GM11168 (cell line): Measurements from ENCODE around the gene PCYT2.

Experiments used
- in situ Hi-C: fragments of 300-500 bp; cut with MboI; formaldehyde crosslinking; loops from one replicate; pipeline ENCODE4 v1.12.0; 2022; ENCODE audit warnings: low sequenced_read_pairs; ENCODE audit not compliant: unreplicated experiment

The PCYT2 gene

DNA sequence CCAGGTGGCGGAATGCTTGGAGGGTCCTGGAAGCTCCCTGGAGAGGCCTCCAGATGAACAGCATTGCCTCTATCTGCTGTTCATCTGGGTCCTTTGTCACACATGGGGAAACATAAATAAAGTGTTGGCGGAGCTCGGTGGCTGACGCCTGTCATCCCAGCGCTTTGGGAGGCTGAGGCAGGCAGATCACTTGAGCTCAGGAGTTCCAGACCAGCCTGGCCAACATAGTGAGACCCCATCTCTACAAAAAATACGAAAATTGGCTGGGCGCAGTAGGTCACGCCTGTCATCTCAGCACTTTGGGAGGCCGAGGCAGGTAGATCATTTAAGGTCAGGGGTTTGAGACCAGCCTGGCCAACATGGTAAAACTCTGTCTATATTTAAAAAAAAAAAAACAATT, 33.7 kb upstream of the PCYT2 start:
- in situ Hi-C loops: no loop called here

DNA sequence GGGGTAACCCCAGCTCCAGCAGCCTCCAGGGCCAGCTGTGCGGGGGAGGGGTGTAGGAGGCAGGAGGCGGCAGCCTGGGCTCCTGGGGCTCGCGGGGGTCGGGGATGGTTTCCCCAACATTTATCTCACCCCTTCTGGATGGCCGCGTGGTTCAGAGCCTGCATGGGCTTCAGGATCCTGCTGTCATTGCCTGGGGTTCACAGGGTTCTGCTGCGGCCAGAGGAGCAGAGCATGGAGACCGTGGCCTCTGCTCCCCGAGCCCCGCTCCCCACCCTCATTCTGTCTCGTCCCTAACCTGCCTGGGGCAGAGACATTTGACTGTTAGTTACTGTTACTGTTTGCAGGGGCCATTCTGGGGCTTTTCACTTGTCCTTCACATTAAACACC, 31.0 kb upstream of the PCYT2 start:
- in situ Hi-C loops: no loop called here

GRCh38 chr17:81941484-81942166, 30.4 kb upstream of the PCYT2 start:
- in situ Hi-C loops: no loop called here

GRCh38 chr17:81940538-81941483, 29.6 kb upstream of the PCYT2 start:
- in situ Hi-C loops: no loop called here

GRCh38 chr17:81939881-81940385, 28.7 kb upstream of the PCYT2 start:
- in situ Hi-C loops: no loop called here

GRCh38 chr17:81939218-81939617, 28.0 kb upstream of the PCYT2 start:
- in situ Hi-C loops: no loop called here

- in situ Hi-C loops: no loop called here
Measured at GRCh38 chr17:81935709-81936084, 24.5 kb upstream of the PCYT2 start.

DNA sequence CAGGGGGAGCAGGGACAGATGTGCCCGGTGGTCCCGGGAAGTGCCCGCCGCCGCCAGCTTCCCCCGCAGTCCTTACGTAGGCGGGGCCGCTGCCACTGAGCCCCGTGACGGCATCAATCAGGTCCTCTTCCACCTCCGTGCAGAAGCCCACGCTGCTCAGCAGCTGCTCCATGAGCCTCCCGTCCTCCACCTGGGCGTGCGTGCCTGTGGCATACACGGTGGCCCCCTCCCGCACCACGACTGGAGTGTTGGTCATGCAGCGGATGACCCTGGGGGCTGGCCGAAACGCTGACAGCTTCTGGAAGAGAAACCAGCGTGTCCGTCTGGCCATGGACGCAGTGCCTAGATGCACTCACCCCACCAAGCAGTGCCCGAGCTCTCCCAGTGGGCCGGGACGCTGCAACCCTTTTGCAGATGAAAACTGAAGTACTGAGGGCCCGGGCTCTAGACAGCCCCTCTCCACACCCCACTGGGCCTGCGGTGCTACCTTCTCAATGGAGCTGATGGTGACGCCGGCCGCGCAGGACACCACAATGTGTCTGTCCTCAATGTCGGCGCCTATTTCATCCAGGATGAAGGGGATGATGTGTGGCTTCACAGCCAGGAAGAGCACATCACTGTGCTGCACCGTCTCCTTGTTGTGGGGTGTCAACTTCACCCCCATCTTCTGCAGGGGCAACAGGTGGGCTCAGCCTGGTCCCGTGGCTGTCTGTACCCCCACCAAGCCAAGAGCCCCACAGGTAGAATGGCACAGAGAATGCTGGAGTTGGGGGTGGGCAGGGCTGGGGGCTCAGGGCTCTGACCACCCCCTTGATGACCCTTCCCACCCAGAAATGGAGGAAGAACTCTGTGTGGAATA, 23.9 kb upstream of the PCYT2 start:
- in situ Hi-C loops: no loop called here

- in situ Hi-C loops: no loop called here
Measured at GRCh38 chr17:81934098-81934757, 23.0 kb upstream of the PCYT2 start.

DNA sequence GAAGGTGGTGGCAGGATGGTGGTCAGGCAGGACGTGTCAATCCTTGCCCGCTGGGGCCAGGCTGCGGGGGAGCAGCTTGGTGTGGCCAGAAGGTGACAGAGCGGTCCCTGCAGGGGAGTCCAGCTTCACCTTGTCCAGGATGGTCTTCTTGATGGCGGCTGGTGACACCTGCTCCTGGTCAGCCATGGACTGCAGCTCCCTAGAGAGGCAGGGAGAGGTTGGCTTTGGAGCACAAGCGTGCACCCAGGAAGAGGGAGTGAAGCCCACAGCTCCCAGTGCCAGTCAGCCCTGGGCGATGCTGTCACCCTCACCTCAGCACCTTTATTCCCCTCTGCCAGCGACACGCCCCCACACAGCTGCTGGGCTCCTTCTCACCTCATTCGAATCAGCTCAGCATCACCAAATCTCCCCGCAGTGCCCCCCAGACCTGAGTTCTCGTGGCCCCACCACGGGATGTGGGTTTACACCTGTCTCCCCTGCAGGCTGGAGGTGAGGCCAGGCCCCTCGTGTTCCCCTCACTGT, 22.0 kb upstream of the PCYT2 start:
- in situ Hi-C loops: no loop called here

GRCh38 chr17:81932333-81932983, 21.3 kb upstream of the PCYT2 start:
- in situ Hi-C loops: no loop called here

DNA sequence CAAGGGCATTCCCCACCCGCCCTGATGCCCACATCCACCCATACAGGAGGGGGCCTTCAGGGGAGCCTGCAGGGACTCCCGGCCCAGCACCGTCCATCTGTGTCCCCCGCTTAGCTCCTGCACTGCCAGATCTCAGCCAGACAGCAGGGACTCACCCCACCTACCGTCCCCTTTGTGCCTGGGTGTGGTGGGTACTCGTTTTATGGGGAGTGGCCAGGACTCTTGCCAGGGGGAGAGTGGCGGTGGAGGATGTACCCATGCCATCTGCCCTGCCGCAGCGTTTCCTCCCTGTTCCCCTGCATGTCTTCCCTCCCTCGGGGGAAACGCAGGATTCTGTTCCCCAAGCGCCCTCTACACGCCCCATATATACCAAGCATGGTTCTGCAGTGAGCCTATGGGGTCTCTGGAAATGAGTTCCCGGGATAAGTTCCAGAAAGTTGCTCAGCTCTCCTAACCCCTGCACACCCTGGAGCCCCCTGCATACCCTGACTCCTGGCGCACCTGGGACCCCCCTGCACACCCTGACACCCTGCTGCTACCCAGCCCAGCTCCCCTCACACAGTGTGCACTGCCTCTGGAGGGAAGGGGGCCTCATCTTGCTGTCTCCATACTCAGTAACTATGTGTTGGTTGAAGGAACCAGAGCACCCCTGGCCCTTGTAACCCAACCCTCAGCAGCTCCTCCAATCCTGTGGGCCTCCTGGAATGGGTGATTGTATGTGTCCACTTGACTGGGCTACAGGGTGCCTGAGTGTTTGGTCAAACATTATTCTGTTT, 20.5 kb upstream of the PCYT2 start:
- in situ Hi-C loops: no loop called here

DNA sequence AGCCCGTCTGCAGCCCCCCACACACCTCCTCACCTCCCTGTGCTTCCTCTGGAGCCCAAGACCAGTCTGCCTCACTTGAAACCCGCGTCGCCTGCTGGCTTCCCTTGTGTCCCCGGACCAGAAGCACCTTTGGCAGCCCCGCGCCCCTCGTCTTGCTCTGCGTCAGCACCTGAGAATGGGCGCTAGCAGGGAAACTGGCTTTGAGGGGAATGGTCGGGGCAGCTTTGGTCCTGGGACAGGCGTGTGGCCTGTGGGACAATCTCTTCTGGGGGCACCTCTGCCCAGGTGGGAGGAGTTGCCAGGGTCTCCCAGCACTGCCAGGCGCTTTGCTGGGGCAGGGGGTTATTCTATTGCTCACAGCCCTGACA, 20.0 kb upstream of the PCYT2 start:
- in situ Hi-C loops: no loop called here

DNA sequence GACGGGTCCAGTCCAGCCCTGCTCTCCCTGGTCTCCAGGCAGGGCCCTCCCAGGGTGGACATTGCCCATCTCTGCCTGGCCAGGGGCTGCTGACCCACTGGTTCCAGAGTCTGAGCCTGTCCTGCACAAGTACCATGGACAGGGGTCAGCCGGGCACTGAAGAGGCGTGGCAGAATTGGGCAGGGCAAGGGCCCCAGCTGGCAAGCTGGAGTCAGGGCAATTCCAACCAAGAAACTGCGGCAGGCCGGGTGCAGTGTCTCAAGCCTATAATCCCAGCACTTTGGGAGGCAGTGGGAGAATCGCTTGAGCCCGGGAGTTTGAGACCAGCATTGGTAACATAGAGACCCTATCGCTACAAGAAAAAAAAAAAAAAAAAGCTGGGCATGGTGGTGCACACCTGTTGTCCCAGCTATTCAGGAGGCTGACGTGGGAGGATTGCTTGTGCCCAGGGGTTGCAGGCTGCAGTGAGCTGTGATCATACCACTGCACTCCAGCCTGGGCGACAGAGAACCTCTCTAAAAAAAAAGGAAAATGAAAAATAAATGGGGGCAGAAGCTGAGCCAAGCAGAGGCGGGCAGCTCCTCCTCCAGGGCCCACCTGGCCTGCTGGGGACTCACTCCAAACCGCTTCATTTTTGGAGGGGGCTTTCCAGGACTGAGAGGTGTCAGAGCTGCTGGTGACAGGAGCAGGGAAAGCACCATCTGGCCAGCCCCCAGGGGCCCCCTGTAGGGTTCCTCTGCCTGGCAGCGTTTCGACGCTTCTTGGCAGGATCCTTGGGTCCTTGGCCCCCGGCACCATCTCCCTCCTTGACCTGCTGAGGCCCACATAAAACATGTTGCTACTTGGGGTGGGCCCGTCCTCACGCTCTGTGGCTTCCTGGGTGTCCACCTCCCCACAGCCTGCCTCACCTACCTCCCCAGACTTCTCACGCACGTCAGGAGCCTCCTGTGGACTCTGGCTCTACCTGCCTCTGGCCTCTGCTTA, 19.2 kb upstream of the PCYT2 start:
- in situ Hi-C loops: no loop called here

DNA sequence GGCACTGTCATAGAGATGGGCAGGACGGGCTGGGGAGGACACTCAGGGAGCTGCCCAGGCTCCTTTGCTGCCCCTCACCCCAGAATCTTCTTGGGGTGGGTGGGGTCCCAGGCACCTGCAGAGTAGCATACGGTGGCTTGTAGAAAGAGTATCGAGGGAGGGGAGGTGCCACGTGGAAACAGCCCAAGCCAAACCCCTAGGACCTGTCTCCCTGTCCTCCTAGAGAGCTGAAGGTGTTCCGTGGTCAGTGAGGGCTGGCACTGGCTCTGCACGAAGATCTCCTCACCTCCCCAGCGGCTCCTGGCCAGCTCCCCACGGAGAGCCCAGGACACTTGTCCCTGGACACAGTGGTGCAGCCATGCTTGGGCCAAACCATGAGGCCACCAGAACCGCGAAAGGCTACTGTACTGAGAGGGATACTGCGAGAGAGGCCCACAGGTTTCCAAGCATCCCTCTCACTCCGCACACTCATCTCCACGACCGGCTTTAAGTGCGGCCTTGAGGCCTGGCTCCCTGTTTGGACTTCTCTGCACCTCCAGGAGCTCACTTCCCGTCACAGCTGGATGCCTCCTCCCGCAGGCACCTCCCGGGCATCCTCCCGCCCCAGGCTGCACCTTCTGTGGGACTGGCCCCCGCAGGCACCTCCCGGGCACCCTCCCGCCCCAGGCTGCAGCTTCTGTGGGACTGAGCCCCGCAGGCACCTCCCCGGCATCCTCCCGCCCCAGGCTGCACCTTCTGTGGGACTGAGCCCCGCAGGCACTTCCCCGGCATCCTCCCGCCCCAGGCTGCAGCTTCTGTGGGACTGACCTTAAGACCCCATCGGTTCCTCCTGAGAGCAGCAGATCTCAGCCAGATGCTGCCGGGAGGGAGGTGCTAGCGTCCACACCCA, 18.3 kb upstream of the PCYT2 start:
- in situ Hi-C loops: no loop called here

DNA sequence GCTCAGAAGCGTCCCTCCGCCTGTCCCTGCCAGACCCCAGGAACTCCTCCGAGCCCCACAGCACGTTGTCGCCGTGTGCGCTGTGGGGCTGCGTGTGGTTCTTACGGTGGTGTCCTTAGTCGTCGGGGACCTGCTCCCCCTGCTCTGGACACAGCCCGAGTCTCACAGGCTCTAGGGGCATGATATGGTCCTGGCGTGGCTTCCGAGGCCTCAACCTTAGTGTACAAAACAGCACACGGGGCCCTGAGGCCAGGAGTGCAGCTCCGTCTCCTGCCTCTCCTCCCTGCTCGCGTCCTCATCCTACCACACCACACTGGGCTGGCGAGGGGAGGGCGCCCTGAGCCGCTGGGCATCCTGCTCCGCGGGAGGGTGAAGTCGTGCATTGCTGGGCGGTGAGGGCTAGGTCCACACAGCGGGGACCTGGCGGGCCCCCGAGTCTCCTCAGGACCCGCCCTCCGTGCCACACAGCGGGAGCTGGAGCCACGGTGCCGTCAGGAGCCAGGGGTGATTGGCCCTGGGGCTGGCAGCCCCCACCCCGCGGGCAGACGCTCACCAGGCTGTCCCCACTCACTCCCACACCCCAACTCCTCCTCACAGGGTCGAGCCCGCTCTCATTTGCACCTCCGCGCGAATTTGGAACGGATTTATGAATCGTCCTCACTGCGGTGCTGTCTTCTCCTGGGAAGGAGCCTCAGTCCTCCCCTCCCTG, 17.5 kb upstream of the PCYT2 start:
- in situ Hi-C loops: no loop called here
